Kidney (tissue), 14 donors: ENCODE data around the gene BICC1. TPM values are rescaled to one million over a fixed set of nuclear protein-coding genes. Genes with fewer than 3 reads are reported as not detected.

Experiments used
- DNase-seq, 5 donors: peaks; one replicate each; pipeline ENCODE4 v3.0.0-alpha.2; 2013 to 2020
- FAIRE-seq: peaks from 2 replicates; lab custom pipeline; 2012; peaks lifted over from hg19 to GRCh38; lab: Jason Lieb, UNC
- H3K27ac ChIP-seq, 2 donors: one replicate each; pipeline ENCODE4 v1.7.0; 2013; ENCODE audit warnings: low read depth in 2 of 2, low read length in 2 of 2, inconsistent platforms in 1 of 2
- H3K27me3 ChIP-seq: one replicate; pipeline ENCODE4 v1.7.1; 2013; ENCODE audit warnings: low read length, inconsistent platforms; ENCODE audit not compliant: control insufficient read depth, insufficient read depth
- H3K36me3 ChIP-seq, 3 donors: one replicate each; pipeline versions ENCODE4 v1.7.0 to v1.7.1; 2013; ENCODE audit warnings: low read length in 3 of 3, control low read depth in 1 of 3, inconsistent platforms in 1 of 3; ENCODE audit not compliant: insufficient read depth in 3 of 3, control insufficient read depth in 2 of 3
- H3K4me1 ChIP-seq, 3 donors: one replicate each; pipeline versions ENCODE4 v1.7.0 to v1.7.1; 2013; ENCODE audit warnings: low read length in 3 of 3, inconsistent platforms in 1 of 3, low read depth in 1 of 3; ENCODE audit not compliant: control insufficient read depth in 2 of 3, insufficient read depth in 2 of 3
- H3K4me3 ChIP-seq, 3 donors: one replicate each; pipeline versions ENCODE4 v1.7.0 to v1.8.1; 2013; ENCODE audit warnings: low read length in 3 of 3, control low read depth in 1 of 3, inconsistent platforms in 1 of 3
- H3K9ac ChIP-seq, 3 donors: one replicate each; pipeline versions ENCODE4 v1.7.0 to v1.7.1; 2013; ENCODE audit warnings: low read length in 3 of 3, control low read depth in 1 of 3, inconsistent platforms in 1 of 3
- H3K9me3 ChIP-seq, 3 donors: one replicate each; pipeline versions ENCODE4 v1.7.0 to v1.7.1; 2013; ENCODE audit warnings: low read length in 3 of 3, control low read depth in 1 of 3, inconsistent platforms in 1 of 3; ENCODE audit not compliant: control insufficient read depth in 2 of 3, insufficient read depth in 1 of 3
- CTCF ChIP-seq: IDR thresholded peaks from 3 replicates; pipeline ENCODE4 v1.5.1; 2012; ENCODE audit warnings: mild to moderate bottlenecking, moderate library complexity, borderline replicate concordance; ENCODE audit not compliant: insufficient read depth; ENCODE audit errors: extremely low read depth
- intact Hi-C: fragments of 100-400 bp; cut with DNase I; formaldehyde crosslinking; loops from one replicate; pipeline ENCODE4 v1.11.1; 2022
- polyA plus RNA-seq: library from polyadenylated mRNA; stranded (reverse); fragments of 350-450 nt; fragmentation: Illumina TruSeq; extraction: RNeasy Lipid Tissue Mini Kit (QIAGEN cat#74804); gene quantifications from one replicate; pipeline ENCODE4 v1.2.3, GENCODE V29; 2014; ENCODE audit warnings: low read depth, low replicate concordance; ENCODE audit not compliant: insufficient read depth
- total RNA-seq: library from RNA; stranded (reverse); fragmentation: NEBNext Ultra II Directional; extraction: Animal tissue kit (Norgen Biotek cat#: 25700); gene quantifications from one replicate; pipeline ENCODE4 v1.2.1, GENCODE V29; 2021
- donor health status: control.
- donor health status: control.
- donor health status: control.
- donor health status: control.
- donor health status: control.
- donor health status: DM: yes; HTN: yes; CAD: no.
- donor health status: Normal renal cell carcinoma (clear cell type).

BICC1 gene
- total and polyA plus RNA-seq, 2 donors from 2014 or later = 21.0 to 136 TPM

- H3K9ac ChIP-seq = no peak overlapping the region
- H3K36me3 ChIP-seq = no peaks in the 10 kb centered on the region
- H3K27me3 ChIP-seq = no peaks in the 10 kb centered on the region
- intact Hi-C loops = no loop called here
- TF ChIP-seq CTCF = no peak
- FAIRE-seq = no peak
- no peak overlapping the region for H3K27ac ChIP-seq
- no peaks in the 10 kb centered on the region for H3K4me1 ChIP-seq
- no peaks in the 10 kb centered on the region for H3K9me3 ChIP-seq
- no peak for DNase-seq
- no peak overlapping the region for H3K4me3 ChIP-seq
Measured at GRCh38 chr10:58846856-58847255, 334.2 kb downstream of the BICC1 start.

- H3K9me3 ChIP-seq = no peaks in the 10 kb centered on the region
- TF ChIP-seq CTCF = no peak
- FAIRE-seq = no peak
Measured at GRCh38 chr10:58851606-58852005, 338.9 kb downstream of the BICC1 start.

GRCh38 chr10:58853668-58854067 lies 341.0 kb downstream of the BICC1 start:
- TF ChIP-seq CTCF = no peak
- H3K9me3 ChIP-seq = no peaks in the 10 kb centered on the region
- no peak overlapping the region for H3K27ac ChIP-seq
- DNase-seq (no peak), FAIRE-seq (no peak)
- no peaks in the 10 kb centered on the region for H3K36me3 ChIP-seq
- no peak overlapping the region for H3K9ac ChIP-seq
- H3K4me1 ChIP-seq = peaks cover 0 to 6% (median 6%) of the 10 kb centered on the region in 3 donors
- H3K4me3 ChIP-seq = no peak overlapping the region
- H3K27me3 ChIP-seq = no peaks in the 10 kb centered on the region
- intact Hi-C loops = no loop called here

More at GRCh38 chr10:58851606-58852005, 338.9 kb downstream of the BICC1 start:
- DNase-seq = no peak
- Histone ChIP-seq H3K27me3 (no peaks in the 10 kb centered on the region), H3K27ac (no peak overlapping the region), H3K4me1 (peaks cover 0 to 3% (median under 1%) of the 10 kb centered on the region in 3 donors), H3K4me3 (no peak overlapping the region), H3K9ac (no peak overlapping the region), H3K36me3 (no peaks in the 10 kb centered on the region)
- intact Hi-C loops = no loop called here

GRCh38 chr10:58854811-58855210 lies 342.1 kb downstream of the BICC1 start:
- Histone ChIP-seq H3K36me3 (no peaks in the 10 kb centered on the region), H3K9ac (no peak overlapping the region), H3K27me3 (no peaks in the 10 kb centered on the region), H3K27ac (no peak overlapping the region), H3K4me1 (peaks cover 0 to 6% (median 6%) of the 10 kb centered on the region in 3 donors), H3K4me3 (no peak overlapping the region), H3K9me3 (no peaks in the 10 kb centered on the region)
- DNase-seq = no peak
- intact Hi-C loops = no loop called here
- FAIRE-seq = no peak
- TF ChIP-seq CTCF = no peak
